Endodermal cell (in vitro differentiated cells): ENCODE measurements around the gene ESF1. TPM values are rescaled to one million over a fixed set of nuclear protein-coding genes. Genes with fewer than 3 reads are reported as not detected.

Source experiments
- DNase-seq: peaks from one replicate; pipeline ENCODE4 v3.0.0-alpha.2; 2017
- H3K27ac ChIP-seq: 2 replicates; pipeline ENCODE4 v1.5.1; 2013; ENCODE audit warnings: mild to moderate bottlenecking, low read depth, low read length, moderate library complexity
- H3K27me3 ChIP-seq: 2 replicates; pipeline ENCODE4 v1.6.1; 2013; ENCODE audit warnings: mild to moderate bottlenecking, low read length, moderate library complexity; ENCODE audit not compliant: insufficient read depth, control insufficient read depth, poor library complexity, severe bottlenecking
- H3K36me3 ChIP-seq: 2 replicates; pipeline ENCODE4 v1.7.0; 2013; ENCODE audit warnings: mild to moderate bottlenecking, low read length, moderate library complexity; ENCODE audit not compliant: control insufficient read depth, insufficient read depth
- H3K4me1 ChIP-seq: one replicate; pipeline ENCODE4 v1.7.0; 2013; ENCODE audit warnings: low read length; ENCODE audit not compliant: control insufficient read depth, insufficient read depth
- H3K4me3 ChIP-seq: 2 replicates; pipeline ENCODE4 v1.5.1; 2013; ENCODE audit warnings: mild to moderate bottlenecking, low read length, moderate library complexity
- H3K9ac ChIP-seq: 2 replicates; pipeline ENCODE4 v1.6.1; 2013; ENCODE audit warnings: mild to moderate bottlenecking, low read length, moderate library complexity; ENCODE audit not compliant: poor library complexity, severe bottlenecking; ENCODE audit errors: extremely low read depth
- H3K9me3 ChIP-seq: 2 replicates; pipeline ENCODE4 v1.6.1; 2013; ENCODE audit warnings: mild to moderate bottlenecking, low read length, moderate library complexity; ENCODE audit not compliant: control insufficient read depth
- H3K27ac Mint-ChIP-seq: 2 replicates; pipeline ENCODE4 v1.8.0; 2020; ENCODE audit warnings: mixed read lengths
- H3K27me3 Mint-ChIP-seq: 2 replicates; pipeline ENCODE4 v1.8.0; 2021; ENCODE audit warnings: mild to moderate bottlenecking, mixed read lengths; ENCODE audit not compliant: insufficient read depth
- H3K36me3 Mint-ChIP-seq: 2 replicates; pipeline ENCODE4 v1.8.0; 2020; ENCODE audit warnings: low read depth, mixed read lengths
- H3K4me1 Mint-ChIP-seq: 2 replicates; pipeline ENCODE4 v1.8.0; 2020; ENCODE audit warnings: mixed read lengths
- H3K4me3 Mint-ChIP-seq: 2 replicates; pipeline ENCODE4 v1.8.0; 2020; ENCODE audit warnings: mild to moderate bottlenecking, moderate library complexity, mixed read lengths
- H3K9me3 Mint-ChIP-seq: 2 replicates; pipeline ENCODE4 v1.8.0; 2020; ENCODE audit warnings: mild to moderate bottlenecking, mixed read lengths
- CTCF ChIP-seq: fragments of 200-600 bp; sonication (generic); conservative IDR thresholded peaks from 2 replicates; pipeline ENCODE4 v1.5.0; 2021; ENCODE audit warnings: antibody characterized with exemption, mild to moderate bottlenecking
- WGBS, 2 experiments: methylation state at CpG; one replicate each; pipeline versions ENCODE4 v1.1.5 to v1.1.7; 2013; ENCODE audit warnings: missing lambda C conversion rate in 2 of 2, mixed read lengths in 1 of 2; ENCODE audit not compliant: insufficient coverage in 1 of 2, insufficient read length in 1 of 2; 5-methylcytosine and 5-hydroxymethylcytosine counted together
- total RNA-seq, 2 donors: library from RNA; stranded (reverse); fragmentation: NEBNext Ultra II Directional in 1 of 2; extraction: Animal tissue kit (Norgen Biotek cat#: 25700) in 1 of 2; gene quantifications; 2 replicates in 1 of 2; 3 replicates in 1 of 2; pipeline ENCODE4 v1.2.1, GENCODE V29; 2021

Gene ESF1
- total RNA-seq, 2 donors from 2014 or later = 23.9 to 32.1 TPM

DNA sequence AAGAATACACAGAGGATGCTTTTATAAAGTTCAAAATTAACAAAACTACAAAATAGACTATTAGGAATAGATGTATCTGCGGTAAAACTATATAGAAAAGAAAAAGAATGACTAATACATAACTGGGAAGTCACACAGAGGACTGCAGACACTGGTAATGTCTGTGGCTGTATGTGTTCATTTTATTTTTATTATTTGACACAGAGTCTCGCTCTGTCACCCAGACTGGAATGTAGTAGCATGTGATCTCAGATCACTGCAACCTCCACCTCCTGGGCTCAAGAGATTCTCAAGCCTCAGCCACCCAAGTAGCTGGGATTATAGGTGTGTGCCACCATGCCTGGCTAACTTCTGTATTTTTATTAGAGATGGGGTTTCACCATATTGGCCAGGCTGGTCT lies 38.9 kb downstream of the ESF1 start:
- Mint-ChIP-seq H3K4me1 (no peaks in the 10 kb centered on the region), H3K4me3 (no peak overlapping the region), H3K27me3 (no peaks in the 10 kb centered on the region), H3K9me3 (peaks cover 19% of the 10 kb centered on the region), H3K36me3 (peaks cover 50% of the 10 kb centered on the region), H3K27ac (no peak overlapping the region)
- Histone ChIP-seq H3K4me3 (no peak overlapping the region), H3K9ac (no peak overlapping the region), H3K9me3 (peaks cover 27% of the 10 kb centered on the region), H3K27me3 (no peaks in the 10 kb centered on the region), H3K36me3 (peaks cover 44% of the 10 kb centered on the region), H3K27ac (no peak overlapping the region), H3K4me1 (no peaks in the 10 kb centered on the region)
- WGBS, 2 experiments = 17 to 80% methylated on average over 1 to 2 of the region's 2 CpGs
- no peak for DNase-seq
- no peak for TF ChIP-seq CTCF

DNA sequence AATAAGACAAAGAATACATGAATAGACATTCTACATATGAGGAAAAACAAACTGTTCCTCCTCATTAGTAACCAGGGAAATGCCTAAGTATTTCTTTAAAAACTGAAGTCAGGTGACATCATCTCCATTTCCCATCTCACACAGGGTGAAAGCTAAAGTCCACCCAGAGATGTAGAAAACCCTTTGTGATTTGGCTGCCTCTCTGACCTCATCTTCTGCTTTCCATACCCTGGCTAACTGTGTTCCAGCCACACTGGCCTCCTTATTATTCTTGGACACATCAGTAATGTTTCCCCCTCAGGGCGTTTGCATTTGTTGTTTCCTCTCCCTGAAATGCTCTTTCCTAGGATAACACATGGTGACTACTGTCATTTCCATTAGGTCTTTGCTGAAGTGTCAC lies 40.4 kb downstream of the ESF1 start:
- Mint-ChIP-seq H3K27ac (no peak overlapping the region), H3K9me3 (peaks cover 32% of the 10 kb centered on the region), H3K27me3 (no peaks in the 10 kb centered on the region), H3K36me3 (peaks cover 54% of the 10 kb centered on the region), H3K4me3 (no peak overlapping the region), H3K4me1 (peaks cover 4% of the 10 kb centered on the region)
- Histone ChIP-seq H3K9me3 (peaks cover 41% of the 10 kb centered on the region), H3K9ac (no peak overlapping the region), H3K36me3 (peaks cover 48% of the 10 kb centered on the region), H3K27me3 (no peaks in the 10 kb centered on the region), H3K27ac (no peak overlapping the region), H3K4me3 (no peak overlapping the region), H3K4me1 (no peaks in the 10 kb centered on the region)
- 93 to 100% methylated on average over 1 of the region's 1 CpG for WGBS, 2 experiments
- TF ChIP-seq CTCF = no peak
- DNase-seq = no peak

- H3K36me3 ChIP-seq = peaks cover 60% of the 10 kb centered on the region
- H3K9me3 ChIP-seq = peaks cover 51% of the 10 kb centered on the region
- peaks cover 34% of the 10 kb centered on the region for H3K9me3 Mint-ChIP-seq
- no peak for TF ChIP-seq CTCF
- no peak for DNase-seq
- H3K27me3 ChIP-seq = no peaks in the 10 kb centered on the region
- H3K4me1 Mint-ChIP-seq = peaks cover 10% of the 10 kb centered on the region
- peaks cover 72% of the 10 kb centered on the region for H3K36me3 Mint-ChIP-seq
- 88 to 93% methylated on average over 3 to 6 of the region's 6 CpGs for WGBS, 2 experiments
- H3K9ac ChIP-seq = no peak overlapping the region
- no peaks in the 10 kb centered on the region for H3K27me3 Mint-ChIP-seq
- no peak overlapping the region for H3K27ac Mint-ChIP-seq
- H3K4me3 ChIP-seq = no peak overlapping the region
- H3K4me1 ChIP-seq = no peaks in the 10 kb centered on the region
- no peak overlapping the region for H3K4me3 Mint-ChIP-seq
- H3K27ac ChIP-seq = no peak overlapping the region
Observed at GRCh38 chr20:13741879-13742278, 42.8 kb downstream of the ESF1 start.
